DND-41 (cell line): ENCODE results near the gene CRACDL.

Experiments used
- EZH2 ChIP-seq: IDR thresholded peaks from 3 replicates; pipeline ENCODE4 v1.6.1; 2012; ENCODE audit warnings: borderline replicate concordance, low read depth, mild to moderate bottlenecking, moderate library complexity, low read length, inconsistent platforms; ENCODE audit not compliant: severe bottlenecking
- TF ChIP-seq, protein P1 (sequence below): IDR thresholded peaks from 2 replicates; pipeline ENCODE4 v1.5.1; 2012; ENCODE audit warnings: borderline replicate concordance, low read length, moderate library complexity, mild to moderate bottlenecking; ENCODE audit not compliant: poor library complexity, severe bottlenecking; ENCODE audit errors: extremely low read depth

DNA sequence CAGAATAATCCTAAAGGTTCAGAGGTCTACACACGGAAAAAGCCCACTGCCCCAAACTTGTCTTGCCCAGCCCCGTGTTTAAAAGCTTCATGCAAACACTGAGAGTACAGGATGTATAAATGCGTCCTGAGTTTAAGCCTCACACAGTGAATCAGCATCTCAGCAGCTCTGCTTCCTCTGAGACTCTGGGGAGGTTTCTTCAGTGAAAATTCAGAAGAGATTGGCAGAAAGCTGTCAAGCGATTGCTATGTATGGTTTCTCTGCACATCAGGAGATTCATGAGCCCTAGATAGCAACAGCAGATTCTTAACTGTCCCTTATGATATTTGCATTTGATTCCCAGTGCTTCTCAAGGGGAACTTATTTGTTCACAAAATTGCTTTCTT is 27.1 kb downstream of the CRACDL start:
- no peak for TF ChIP-seq EZH2
- TF ChIP-seq, protein P1, sequence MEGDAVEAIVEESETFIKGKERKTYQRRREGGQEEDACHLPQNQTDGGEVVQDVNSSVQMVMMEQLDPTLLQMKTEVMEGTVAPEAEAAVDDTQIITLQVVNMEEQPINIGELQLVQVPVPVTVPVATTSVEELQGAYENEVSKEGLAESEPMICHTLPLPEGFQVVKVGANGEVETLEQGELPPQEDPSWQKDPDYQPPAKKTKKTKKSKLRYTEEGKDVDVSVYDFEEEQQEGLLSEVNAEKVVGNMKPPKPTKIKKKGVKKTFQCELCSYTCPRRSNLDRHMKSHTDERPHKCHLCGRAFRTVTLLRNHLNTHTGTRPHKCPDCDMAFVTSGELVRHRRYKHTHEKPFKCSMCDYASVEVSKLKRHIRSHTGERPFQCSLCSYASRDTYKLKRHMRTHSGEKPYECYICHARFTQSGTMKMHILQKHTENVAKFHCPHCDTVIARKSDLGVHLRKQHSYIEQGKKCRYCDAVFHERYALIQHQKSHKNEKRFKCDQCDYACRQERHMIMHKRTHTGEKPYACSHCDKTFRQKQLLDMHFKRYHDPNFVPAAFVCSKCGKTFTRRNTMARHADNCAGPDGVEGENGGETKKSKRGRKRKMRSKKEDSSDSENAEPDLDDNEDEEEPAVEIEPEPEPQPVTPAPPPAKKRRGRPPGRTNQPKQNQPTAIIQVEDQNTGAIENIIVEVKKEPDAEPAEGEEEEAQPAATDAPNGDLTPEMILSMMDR, result no peak
